IMR-90 (cell line): ENCODE measurements around the gene SP3. TPM values are rescaled to one million over a fixed set of nuclear protein-coding genes. Genes with fewer than 3 reads are reported as not detected.

Experiments
- ATAC-seq: fragments of 200-7000 bp; cut with Tn5 transposase; 2 replicates; pipeline ENCODE4 v1.9.1; 2020; ENCODE audit warnings: low read depth, mild to moderate bottlenecking, moderate library complexity
- BruUV-seq: library from RNA; stranded (reverse); fragments of 400-500 nt; replicated peaks from 2 replicates; lab custom pipeline; 2021; lab: Mats Ljungman, UMichigan
- CTCF ChIA-PET: fragments of 300-600 bp; formaldehyde crosslinking; extraction: SDS; loops from one replicate; lab custom pipeline; 2021; ENCODE audit warnings: antibody characterized with exemption; lab: Yijun Ruan, JAX
- POLR2A ChIA-PET: fragments of 300-600 bp; sonication (Branson Sonifier 250); formaldehyde crosslinking; loops from one replicate; lab custom pipeline; 2022; ENCODE audit warnings: antibody characterized with exemption; ENCODE audit not compliant: unreplicated experiment; lab: Charles Lee
- DNase-seq: peaks from one replicate; pipeline ENCODE4 v3.0.0; 2013
- H2AFZ ChIP-seq: replicated peaks from 2 replicates; pipeline ENCODE3; 2013; ENCODE audit warnings: low read length, mild to moderate bottlenecking; ENCODE audit not compliant: poor library complexity
- H2AK5ac ChIP-seq: 2 replicates; pipeline ENCODE4 v1.6.1; 2013; ENCODE audit warnings: low read depth, low read length, inconsistent platforms
- H2AK9ac ChIP-seq: replicated peaks from 2 replicates; pipeline ENCODE3; 2013; ENCODE audit warnings: mild to moderate bottlenecking, low read depth, low read length, moderate library complexity; ENCODE audit not compliant: poor library complexity
- H2BK120ac ChIP-seq: 2 replicates; pipeline ENCODE4 v1.6.1; 2013; ENCODE audit warnings: low read depth, low read length, inconsistent platforms
- H2BK15ac ChIP-seq: 3 replicates; pipeline ENCODE4 v1.6.1; 2013; ENCODE audit warnings: low read depth, low read length, inconsistent platforms
- H2BK20ac ChIP-seq: 2 replicates; pipeline ENCODE4 v1.6.1; 2013; ENCODE audit warnings: low read depth, mild to moderate bottlenecking, inconsistent platforms, low read length, moderate library complexity
- H2BK5ac ChIP-seq: 2 replicates; pipeline ENCODE4 v1.6.1; 2013; ENCODE audit warnings: mild to moderate bottlenecking, low read depth, low read length, inconsistent platforms; ENCODE audit not compliant: poor library complexity, severe bottlenecking
- H3K14ac ChIP-seq: replicated peaks from 2 replicates; pipeline ENCODE4 v1.6.1; 2013; ENCODE audit warnings: low read depth, low read length, inconsistent platforms
- H3K18ac ChIP-seq: 2 replicates; pipeline ENCODE4 v1.6.1; 2013; ENCODE audit warnings: low read depth, low read length, control low read depth
- H3K23ac ChIP-seq: 2 replicates; pipeline ENCODE4 v1.6.1; 2013; ENCODE audit warnings: low read depth, low read length, inconsistent platforms
- H3K27ac ChIP-seq: 2 replicates; pipeline ENCODE4 v1.5.1; 2013; ENCODE audit warnings: mild to moderate bottlenecking, control low read depth, low read length; ENCODE audit not compliant: insufficient read depth
- H3K27me3 ChIP-seq: 2 replicates; pipeline ENCODE4 v1.6.1; 2013; ENCODE audit warnings: low read length; ENCODE audit not compliant: control insufficient read depth, insufficient read depth
- H3K36me3 ChIP-seq: 2 replicates; pipeline ENCODE4 v1.6.1; 2013; ENCODE audit warnings: low read length, mixed read lengths; ENCODE audit not compliant: control insufficient read depth, insufficient read depth
- H3K4ac ChIP-seq: 2 replicates; pipeline ENCODE4 v1.6.1; 2013; ENCODE audit warnings: low read depth, low read length, inconsistent platforms
- H3K4me1 ChIP-seq: 2 replicates; pipeline ENCODE4 v1.6.1; 2013; ENCODE audit warnings: low read length, mixed read lengths; ENCODE audit not compliant: control insufficient read depth, insufficient read depth
- H3K4me2 ChIP-seq: 2 replicates; pipeline ENCODE4 v1.6.1; 2013; ENCODE audit warnings: low read depth, mild to moderate bottlenecking, control low read depth, low read length, moderate library complexity
- H3K4me3 ChIP-seq: 2 replicates; pipeline ENCODE4 v1.5.1; 2013; ENCODE audit warnings: low read depth, mild to moderate bottlenecking, control low read depth, low read length, moderate library complexity; ENCODE audit not compliant: insufficient read depth
- H3K56ac ChIP-seq: 2 replicates; pipeline ENCODE4 v1.6.1; 2013; ENCODE audit warnings: low read length, inconsistent platforms; ENCODE audit not compliant: insufficient read depth; ENCODE audit errors: extremely low read depth
- H3K79me1 ChIP-seq, 2 experiments: 2 replicates each; pipeline ENCODE4 v1.6.1; 2013; ENCODE audit warnings: low read length in 2 of 2, inconsistent platforms in 1 of 2, low read depth in 1 of 2
- H3K9ac ChIP-seq: 2 replicates; pipeline ENCODE4 v1.6.1; 2013; ENCODE audit warnings: low read depth, low read length, control low read depth
- H3K9me1 ChIP-seq: 2 replicates; pipeline ENCODE4 v1.6.1; 2013; ENCODE audit warnings: low read length, inconsistent platforms; ENCODE audit not compliant: insufficient read depth
- H3K9me3 ChIP-seq: 2 replicates; pipeline ENCODE4 v1.6.1; 2013; ENCODE audit warnings: low read length; ENCODE audit not compliant: control insufficient read depth, insufficient read depth
- H4K20me1 ChIP-seq: 2 replicates; pipeline ENCODE4 v1.6.1; 2013; ENCODE audit warnings: low read length, inconsistent platforms; ENCODE audit not compliant: insufficient read depth
- H4K5ac ChIP-seq: 2 replicates; pipeline ENCODE4 v1.6.1; 2013; ENCODE audit warnings: mild to moderate bottlenecking, low read depth, low read length, control low read depth
- H4K8ac ChIP-seq, 2 experiments: 2 replicates each; pipeline ENCODE4 v1.6.1; 2013; ENCODE audit warnings: low read depth in 2 of 2, low read length in 2 of 2, control low read depth in 1 of 2, inconsistent platforms in 1 of 2
- H4K91ac ChIP-seq: 2 replicates; pipeline ENCODE4 v1.6.1; 2013; ENCODE audit warnings: low read depth, low read length, inconsistent platforms; ENCODE audit not compliant: insufficient read depth
- BHLHE40 ChIP-seq: fragments of 150-350 bp; IDR thresholded peaks from 2 replicates; pipeline ENCODE4 v1.6.1; 2016; ENCODE audit warnings: mild to moderate bottlenecking, low read depth, low read length
- CEBPB ChIP-seq: IDR thresholded peaks from 2 replicates; pipeline ENCODE4 v1.6.1; 2012; ENCODE audit warnings: low read depth, low read length, improper control_type of control experiment
- CHD1 ChIP-seq: IDR thresholded peaks from 2 replicates; pipeline ENCODE4 v1.6.1; 2012; ENCODE audit warnings: low read depth, low read length, improper control_type of control experiment
- CTCF ChIP-seq: conservative IDR thresholded peaks from 2 replicates; pipeline ENCODE4 v1.5.1; 2012; ENCODE audit warnings: mild to moderate bottlenecking, low read depth, low read length, improper control_type of control experiment
- ELK1 ChIP-seq: fragments of 150-350 bp; IDR thresholded peaks from 2 replicates; pipeline ENCODE4 v1.6.1; 2016; ENCODE audit warnings: low read depth, mild to moderate bottlenecking, low read length, moderate library complexity, borderline replicate concordance
- FOS ChIP-seq: fragments of 150-350 bp; IDR thresholded peaks from 2 replicates; pipeline ENCODE4 v1.6.1; 2016; ENCODE audit warnings: low read depth, low read length
- MAFK ChIP-seq: IDR thresholded peaks from 2 replicates; pipeline ENCODE4 v1.6.1; 2012; ENCODE audit warnings: low read depth, low read length, improper control_type of control experiment
- MAZ ChIP-seq: IDR thresholded peaks from 2 replicates; pipeline ENCODE4 v1.6.1; 2012; ENCODE audit warnings: low read depth, mild to moderate bottlenecking, low read length, improper control_type of control experiment, moderate library complexity, borderline replicate concordance
- MXI1 ChIP-seq: IDR thresholded peaks from 2 replicates; pipeline ENCODE4 v1.6.1; 2012; ENCODE audit warnings: low read depth, mild to moderate bottlenecking, low read length, moderate library complexity, borderline replicate concordance
- NFE2L2 ChIP-seq: fragments of 150-350 bp; IDR thresholded peaks from 2 replicates; pipeline ENCODE4 v1.6.1; 2016; ENCODE audit warnings: low read depth, mild to moderate bottlenecking, low read length
- POLR2A ChIP-seq: IDR thresholded peaks from 2 replicates; pipeline ENCODE4 v1.6.1; 2012; ENCODE audit warnings: mild to moderate bottlenecking, low read depth, low read length
- RAD21 ChIP-seq: IDR thresholded peaks from 2 replicates; pipeline ENCODE4 v1.6.1; 2012; ENCODE audit warnings: low read length, improper control_type of control experiment
- RCOR1 ChIP-seq: IDR thresholded peaks from 2 replicates; pipeline ENCODE4 v1.6.1; 2012; ENCODE audit warnings: mild to moderate bottlenecking, low read length, improper control_type of control experiment; ENCODE audit not compliant: insufficient replicate concordance
- RFX5 ChIP-seq: IDR thresholded peaks from 2 replicates; pipeline ENCODE4 v1.8.0; 2012; ENCODE audit warnings: low read depth, mild to moderate bottlenecking, low read length, moderate library complexity
- SMC3 ChIP-seq: fragments of 150-350 bp; IDR thresholded peaks from 2 replicates; pipeline ENCODE4 v1.6.1; 2016; ENCODE audit warnings: low read depth, mild to moderate bottlenecking, antibody characterized with exemption, low read length, moderate library complexity
- USF2 ChIP-seq: fragments of 150-350 bp; IDR thresholded peaks from 2 replicates; pipeline ENCODE4 v1.6.1; 2017; ENCODE audit warnings: mild to moderate bottlenecking, antibody characterized with exemption, low read length, low read depth
- WGBS, 2 experiments: methylation state at CpG; one replicate each; pipeline versions ENCODE4 v1.1.5 to v1.1.7; 2013; ENCODE audit warnings: missing lambda C conversion rate in 2 of 2; ENCODE audit not compliant: insufficient read length in 1 of 2; ENCODE audit errors: extremely low coverage in 2 of 2; 5-methylcytosine and 5-hydroxymethylcytosine counted together
- dilution Hi-C: fragments of 300-500 bp; cut with HindIII; formaldehyde crosslinking; loops from one replicate; pipeline ENCODE4 v1.14.3; 2018; ENCODE audit warnings: low sequenced_read_pairs; ENCODE audit not compliant: unreplicated experiment
- in situ Hi-C: fragments of 300-500 bp; cut with MboI; formaldehyde crosslinking; loops from 3 replicates; pipeline ENCODE4 v1.14.3; 2019; ENCODE audit warnings: low sequenced_read_pairs, inconsistent platforms, mixed read lengths
- intact Hi-C: fragments of 100-400 bp; cut with micrococcal nuclease; formaldehyde crosslinking; loops from 2 replicates; pipeline ENCODE4 v1.10.0; 2022
- polyA plus RNA-seq, 3 experiments: library from polyadenylated mRNA; depleted of rRNA; stranded (reverse); fragments of >200 nt; gene quantifications; 2 replicates each; pipeline ENCODE4 v1.2.3, GENCODE V29; 2012; ENCODE audit warnings: low replicate concordance in 1 of 3
- total RNA-seq: library from RNA; depleted of rRNA; stranded (reverse); fragments of >200 nt; gene quantifications from 2 replicates; pipeline ENCODE4 v1.2.3, GENCODE V29; 2012

The SP3 gene
- total and polyA plus RNA-seq, 2 of the 4 experiments (the other 2 are of a cell fraction): 26.7 to 136 TPM

GRCh38 chr2:173997753-173998152 lies 32.6 kb upstream of the SP3 start:
- H3K27me3 ChIP-seq: peaks cover 4% of the 10 kb centered on the region; the same call in 1 of the 2 replicates
- no peak overlapping the region for H3K14ac ChIP-seq
- 100% methylated on average over 1 of the region's 2 CpGs; no CpG with 5 or more reads in 1 of the 2 experiments for WGBS, 2 experiments
- H3K4me1 ChIP-seq: no peaks in the 10 kb centered on the region; the same call in 1 of the 2 replicates
- no peak overlapping the region for H3K9ac ChIP-seq
- ChIA-PET CTCF (no interaction called here), POLR2A (no interaction called here)
- no peak overlapping the region for H3K27ac ChIP-seq
- H4K5ac ChIP-seq: no peak overlapping the region
- no peaks in the 10 kb centered on the region for H3K9me1 ChIP-seq
- H3K9me3 ChIP-seq: no peaks in the 10 kb centered on the region
- H3K4me2 ChIP-seq: no peak overlapping the region
- no peak; the same call in 1 of the 2 replicates for ATAC-seq
- H4K20me1 ChIP-seq: no peaks in the 10 kb centered on the region
- H2BK120ac ChIP-seq: no peak overlapping the region
- no peak overlapping the region for H3K56ac ChIP-seq
- no peak overlapping the region for H2BK15ac ChIP-seq
- no TSS peak for BruUV-seq
- H4K8ac ChIP-seq: no peak overlapping the region
- intact Hi-C loops: no loop called here
- H2AK5ac ChIP-seq: no peak overlapping the region
- H3K18ac ChIP-seq: no peak overlapping the region
- no peak overlapping the region for H2BK5ac ChIP-seq
- H3K36me3 ChIP-seq: no peaks in the 10 kb centered on the region
- H2BK20ac ChIP-seq: no peak overlapping the region
- H3K23ac ChIP-seq: no peak overlapping the region
- H4K91ac ChIP-seq: no peak overlapping the region
- H3K4ac ChIP-seq: no peak overlapping the region
- no peak overlapping the region for H2AFZ ChIP-seq
- TF ChIP-seq RFX5 (no peak), ELK1 (no peak), MAFK (no peak), CEBPB (no peak), RCOR1 (no peak), CTCF (no peak), RAD21 (no peak), MXI1 (no peak), POLR2A (no peak), FOS (no peak), CHD1 (no peak), USF2 (no peak), SMC3 (no peak), NFE2L2 (no peak), BHLHE40 (no peak), MAZ (no peak)
- no peak overlapping the region for H3K4me3 ChIP-seq
- in situ Hi-C loops: no loop called here
- H3K79me1 ChIP-seq: no peaks in the 10 kb centered on the region
- H2AK9ac ChIP-seq: no peak overlapping the region
- DNase-seq: peak; percentile 62
- dilution Hi-C loops: no loop called here
